Epithelial cell of proximal tubule (primary cell): Measurements from ENCODE around the gene NTNG2. TPM values are rescaled to one million over a fixed set of nuclear protein-coding genes. Genes with fewer than 3 reads are reported as not detected.

ENCODE experiments used
- DNase-seq: peaks from one replicate; pipeline ENCODE4 v3.0.0-alpha.2; 2011; ENCODE audit warnings: low read depth
- H3K4me3 ChIP-seq: 2 replicates; pipeline ENCODE4 v1.5.1; 2011; ENCODE audit warnings: low read depth, mild to moderate bottlenecking, low read length
- total RNA-seq: library from RNA; depleted of rRNA; stranded (reverse); fragments of >200 nt; gene quantifications from 2 replicates; pipeline ENCODE4 v1.2.3, GENCODE V29; 2015
- TF ChIP-seq, protein P1 (sequence below): conservative IDR thresholded peaks from 2 replicates; pipeline ENCODE4 v1.5.1; 2012; ENCODE audit warnings: low read depth, mild to moderate bottlenecking, low read length

Gene NTNG2
- total RNA-seq, 1 donor from 2014 or later = not detected

DNA sequence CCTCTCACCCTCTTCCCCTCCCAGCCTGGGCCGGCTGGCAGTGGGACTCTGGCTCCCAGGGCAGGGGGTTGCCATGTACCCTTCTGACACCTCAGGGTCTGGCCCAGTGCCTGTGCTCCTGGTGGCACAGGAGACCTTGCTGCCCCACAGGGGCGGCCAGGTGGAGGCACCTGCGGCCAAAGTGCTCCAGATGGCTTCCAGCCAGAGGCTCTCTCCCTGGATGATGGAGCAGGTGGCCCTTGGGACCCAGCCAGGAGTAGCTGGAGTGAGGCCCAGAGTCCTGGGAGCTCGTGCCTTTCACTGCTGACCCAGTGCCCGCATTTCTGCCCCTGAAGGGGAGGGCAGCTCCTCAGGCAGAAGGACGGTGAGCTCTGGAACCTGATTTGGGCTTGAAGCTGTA, 87.3 kb downstream of the NTNG2 start:
- DNase-seq = no peak
- TF ChIP-seq, protein P1, sequence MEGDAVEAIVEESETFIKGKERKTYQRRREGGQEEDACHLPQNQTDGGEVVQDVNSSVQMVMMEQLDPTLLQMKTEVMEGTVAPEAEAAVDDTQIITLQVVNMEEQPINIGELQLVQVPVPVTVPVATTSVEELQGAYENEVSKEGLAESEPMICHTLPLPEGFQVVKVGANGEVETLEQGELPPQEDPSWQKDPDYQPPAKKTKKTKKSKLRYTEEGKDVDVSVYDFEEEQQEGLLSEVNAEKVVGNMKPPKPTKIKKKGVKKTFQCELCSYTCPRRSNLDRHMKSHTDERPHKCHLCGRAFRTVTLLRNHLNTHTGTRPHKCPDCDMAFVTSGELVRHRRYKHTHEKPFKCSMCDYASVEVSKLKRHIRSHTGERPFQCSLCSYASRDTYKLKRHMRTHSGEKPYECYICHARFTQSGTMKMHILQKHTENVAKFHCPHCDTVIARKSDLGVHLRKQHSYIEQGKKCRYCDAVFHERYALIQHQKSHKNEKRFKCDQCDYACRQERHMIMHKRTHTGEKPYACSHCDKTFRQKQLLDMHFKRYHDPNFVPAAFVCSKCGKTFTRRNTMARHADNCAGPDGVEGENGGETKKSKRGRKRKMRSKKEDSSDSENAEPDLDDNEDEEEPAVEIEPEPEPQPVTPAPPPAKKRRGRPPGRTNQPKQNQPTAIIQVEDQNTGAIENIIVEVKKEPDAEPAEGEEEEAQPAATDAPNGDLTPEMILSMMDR = no peak
- no peak overlapping the region for H3K4me3 ChIP-seq

DNA sequence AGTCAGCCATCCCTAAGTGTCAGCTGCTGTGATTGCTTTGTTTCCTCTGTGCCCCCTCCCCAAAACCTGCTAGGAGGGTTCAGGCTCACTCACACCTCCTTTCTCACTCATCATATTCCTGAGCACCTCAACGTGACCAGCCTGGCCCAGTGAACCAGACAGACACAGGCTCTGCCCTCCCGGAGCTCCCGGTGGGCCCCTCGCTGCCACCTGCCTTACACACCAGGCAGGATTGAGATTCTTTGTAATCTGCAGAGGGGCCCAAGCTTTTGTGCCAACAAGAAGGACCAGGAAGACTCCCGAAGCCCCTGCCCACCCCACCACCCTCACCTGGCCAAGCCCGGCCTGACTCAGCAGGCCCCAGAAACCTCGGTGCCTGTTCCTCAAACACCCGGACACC, 87.8 kb downstream of the NTNG2 start:
- TF ChIP-seq, protein P1 = no peak
- no peak for DNase-seq
- H3K4me3 ChIP-seq = no peak overlapping the region

DNA sequence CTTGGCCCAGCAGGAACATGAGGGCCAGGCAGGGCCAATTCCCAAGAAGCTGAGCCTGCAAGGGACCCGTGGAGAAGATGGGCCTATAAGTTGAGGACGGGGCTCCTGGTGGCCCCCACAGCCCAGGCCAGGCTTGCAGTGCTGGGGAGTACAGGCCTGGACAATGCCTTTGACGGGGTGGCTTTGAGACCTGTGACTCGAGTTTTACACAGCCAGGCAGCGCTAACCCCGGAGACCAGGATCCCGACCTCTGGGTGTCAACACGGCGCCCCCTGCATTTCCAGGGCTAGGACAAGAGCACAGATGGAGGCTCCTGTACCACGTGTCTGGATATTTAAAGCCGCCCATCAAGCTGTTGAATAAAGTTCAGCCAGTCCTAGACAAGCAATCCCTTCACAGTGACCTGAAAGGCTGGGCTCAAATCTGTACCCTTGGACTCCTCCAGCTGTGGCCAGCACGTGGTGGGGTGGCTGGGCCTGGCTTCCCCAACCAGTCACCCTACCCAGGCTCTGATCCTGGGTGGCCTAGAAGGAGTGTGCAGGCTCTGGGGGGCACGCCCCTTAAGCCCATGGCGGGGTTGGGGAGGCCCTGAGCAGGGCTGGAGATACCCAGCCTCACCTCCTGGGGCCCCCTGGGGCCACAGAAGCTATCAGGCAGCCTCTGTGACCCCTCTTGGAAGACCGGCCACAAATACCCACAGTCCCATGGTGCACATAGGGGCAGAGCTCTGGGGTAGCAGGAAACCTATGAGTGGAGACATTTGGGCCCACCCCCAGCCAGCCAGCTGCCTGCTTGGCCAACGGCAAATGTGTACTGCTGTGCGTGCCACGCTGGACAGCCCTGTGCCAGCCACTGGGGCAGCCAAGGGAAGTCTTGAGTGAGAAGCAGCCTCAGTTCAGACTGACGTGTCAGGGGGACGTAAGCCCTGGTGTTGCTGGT, 88.7 kb downstream of the NTNG2 start:
- TF ChIP-seq, protein P1 = no peak
- no peak for DNase-seq
- H3K4me3 ChIP-seq = no peak overlapping the region

DNA sequence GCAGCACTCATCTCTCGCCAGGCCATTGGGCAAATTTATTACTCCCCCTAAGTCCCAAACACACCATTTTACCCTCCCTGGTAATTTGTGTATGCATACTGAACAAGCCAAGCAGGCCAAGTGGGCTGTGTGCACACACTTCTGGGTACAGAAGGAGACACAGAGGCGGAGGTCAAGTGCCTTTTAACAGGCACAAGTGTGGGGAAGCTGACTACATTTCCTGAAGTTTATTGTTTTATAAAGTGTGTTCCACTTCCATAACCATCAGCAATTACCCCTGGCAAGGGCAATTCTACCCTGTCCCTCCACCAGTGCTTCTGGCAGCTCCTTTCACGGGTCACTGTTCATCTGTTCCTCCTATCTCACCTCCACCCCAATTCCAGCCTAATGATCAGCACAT, 99.0 kb downstream of the NTNG2 start:
- DNase-seq = no peak
- TF ChIP-seq, protein P1 = no peak
- H3K4me3 ChIP-seq = no peak overlapping the region

DNA sequence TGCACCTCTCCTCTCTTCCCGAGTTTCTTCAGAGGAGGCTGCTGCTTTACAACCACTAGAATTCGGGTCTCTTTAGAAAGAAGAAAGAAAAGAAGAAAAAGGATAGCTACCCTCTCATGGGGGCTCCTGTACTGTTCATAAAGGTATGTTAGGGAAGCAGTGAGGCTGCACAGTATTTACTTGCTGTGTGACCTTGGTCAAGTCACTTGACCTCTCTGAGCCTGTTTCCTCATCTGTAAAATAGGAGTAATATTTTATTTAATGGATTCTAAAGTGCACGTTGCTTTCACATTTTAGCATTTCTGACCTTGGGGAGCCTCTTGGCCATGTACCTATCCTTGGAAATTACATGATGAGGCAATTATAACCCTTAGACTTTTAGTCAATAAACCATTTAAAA, 104.2 kb downstream of the NTNG2 start:
- DNase-seq = no peak
- H3K4me3 ChIP-seq = no peak overlapping the region
- TF ChIP-seq, protein P1 = no peak

DNA sequence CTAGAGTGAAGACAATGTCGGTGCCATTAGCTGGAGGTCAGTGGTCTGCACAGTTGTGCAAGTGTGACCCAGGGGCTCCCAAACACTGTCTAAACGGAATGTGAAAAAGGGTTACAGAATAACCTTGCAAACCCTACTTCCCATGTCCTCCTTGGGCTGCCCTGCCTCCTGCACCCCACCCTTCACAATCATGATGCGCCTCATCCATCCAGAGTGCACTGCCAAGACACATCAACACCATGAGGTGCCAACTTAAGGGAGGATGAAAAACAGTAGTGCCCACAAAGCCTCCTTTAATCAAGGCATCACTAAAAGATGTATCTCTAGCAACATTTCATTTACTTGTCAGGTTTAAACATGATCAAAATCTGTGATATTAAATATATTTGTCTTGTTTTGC, 105.8 kb downstream of the NTNG2 start:
- TF ChIP-seq, protein P1 = no peak
- no peak for DNase-seq
- H3K4me3 ChIP-seq = no peak overlapping the region
